Measurements from ENCODE around the gene TGM4. TPM values are rescaled to one million over a fixed set of nuclear protein-coding genes. Genes with fewer than 3 reads are reported as not detected.

The TGM4 gene
- total and polyA plus RNA-seq, 10 of the 15 experiments (the other 5 are each of a cell fraction or from before 2014, with no cell fraction given): not detected

- no peaks in the 10 kb centered on the region for H3K4me1 ChIP-seq (ENCODE audit: control insufficient read depth, insufficient read depth, low read length)
- DNase-seq (ENCODE audit: low read depth, low spot score): no peak
- no peaks in the 10 kb centered on the region for H3K27me3 ChIP-seq (replicated peaks in 1 of 2; ENCODE audit: control insufficient read depth in 2 of 2, insufficient read depth in 2 of 2, low read length in 1 of 2)
- no peaks in the 10 kb centered on the region for H3K79me2 ChIP-seq (ENCODE audit: control insufficient read depth, insufficient read depth, low read length)
- no peak overlapping the region for H3K4me3 ChIP-seq
- in situ Hi-C loops (cut with MboI): no loop called here
- H3K4me2 ChIP-seq (ENCODE audit: control insufficient read depth, insufficient read depth): no peak overlapping the region
- peaks cover 13 to 14% of the 10 kb centered on the region in 2 experiments for H3K36me3 ChIP-seq (ENCODE audit: control insufficient read depth in 2 of 2, insufficient read depth in 2 of 2, low read length in 1 of 2)
- no TSS peak for BruUV-seq (replicated peaks)
- H3K9ac ChIP-seq (ENCODE audit: control insufficient read depth, insufficient read depth, low read length): no peak overlapping the region
- CTCF ChIA-PET: no interaction called here
- 100% methylated on average over 1 of the region's 2 CpGs for WGBS (ENCODE audit: insufficient coverage, insufficient replicate concordance, low lambda C conversion rate, missing lambda C conversion rate)
- H2AFZ ChIP-seq (ENCODE audit: control insufficient read depth, low read depth, low read length): no peak overlapping the region
- no peak overlapping the region for H3K27ac ChIP-seq (ENCODE audit: control insufficient read depth, insufficient read depth)
- no peak for TF ChIP-seq BCL11A (IDR thresholded peaks at IDR 0.05; ENCODE audit: low read depth, low read length)
- POLR2A ChIA-PET: interaction anchor here (0.7 kb wide), 1 partner anchor 76 kb away, joined by 8 read pairs; no protein-coding TSS in a partner anchor
- peaks cover 6% of the 10 kb centered on the region for H3K9me3 ChIP-seq (replicated peaks; ENCODE audit: control insufficient read depth, insufficient read depth, low read length)
- intact Hi-C loops (cut with micrococcal nuclease; ENCODE audit: unreplicated experiment): no loop called here
- RAD21 ChIA-PET (ENCODE audit: unreplicated experiment): no interaction called here
- H4K20me1 ChIP-seq (ENCODE audit: control insufficient read depth, insufficient read depth): no peaks in the 10 kb centered on the region
- ATAC-seq: no peak
- SMC1A ChIA-PET (ENCODE audit: uncharacterized antibody, unreplicated experiment): interaction anchor here (1.0 to 1.2 kb wide), 2 partner anchors 15 to 16 kb away, joined by 3 read pairs; no protein-coding TSS in a partner anchor
- no peak for FAIRE-seq
Observed at GRCh38 chr3:44832965-44833364, 41.4 kb upstream of the TGM4 start.

- Histone ChIP-seq H3K4me3 (no peak overlapping the region), H3K36me3 (ENCODE audit: control insufficient read depth in 2 of 2, insufficient read depth in 2 of 2, low read length in 1 of 2) (peaks cover 14% of the 10 kb centered on the region in 2 experiments), H3K27ac (ENCODE audit: control insufficient read depth, insufficient read depth) (no peak overlapping the region), H3K9ac (ENCODE audit: control insufficient read depth, insufficient read depth, low read length) (no peak overlapping the region), H3K27me3 (replicated peaks in 1 of 2; ENCODE audit: control insufficient read depth in 2 of 2, insufficient read depth in 2 of 2, low read length in 1 of 2) (no peaks in the 10 kb centered on the region), H4K20me1 (ENCODE audit: control insufficient read depth, insufficient read depth) (no peaks in the 10 kb centered on the region), H3K9me3 (replicated peaks; ENCODE audit: control insufficient read depth, insufficient read depth, low read length) (peaks cover 6% of the 10 kb centered on the region), H3K4me2 (ENCODE audit: control insufficient read depth, insufficient read depth) (no peak overlapping the region), H3K79me2 (ENCODE audit: control insufficient read depth, insufficient read depth, low read length) (no peaks in the 10 kb centered on the region), H3K4me1 (ENCODE audit: control insufficient read depth, insufficient read depth, low read length) (no peaks in the 10 kb centered on the region), H2AFZ (ENCODE audit: control insufficient read depth, low read depth, low read length) (no peak overlapping the region)
- RAD21 ChIA-PET (ENCODE audit: unreplicated experiment): no interaction called here
- CTCF ChIA-PET: no interaction called here
- SMC1A ChIA-PET (ENCODE audit: uncharacterized antibody, unreplicated experiment): interaction anchor here (1.0 kb wide), 1 partner anchor 16 kb away, joined by 3 read pairs; no protein-coding TSS in a partner anchor
- no TSS peak for BruUV-seq (replicated peaks)
- 98% methylated on average over 7 of the region's 7 CpGs for WGBS (ENCODE audit: insufficient coverage, insufficient replicate concordance, low lambda C conversion rate, missing lambda C conversion rate)
- POLR2A ChIA-PET: interaction anchor here (0.9 kb wide), 1 partner anchor 12 kb away, joined by 3 read pairs; no protein-coding TSS in a partner anchor
- ATAC-seq: no peak
- DNase-seq (ENCODE audit: low read depth, low spot score): no peak
- FAIRE-seq: no peak
- in situ Hi-C loops (cut with MboI) (no loop called here), intact Hi-C loops (cut with micrococcal nuclease; ENCODE audit: unreplicated experiment) (no loop called here)
- no peak for TF ChIP-seq PRDM15 (CRISPR knock-in tag; IDR thresholded peaks at IDR 0.05)
- no peak for TF ChIP-seq PML (IDR thresholded peaks at IDR 0.05; ENCODE audit: low read length)
- TF ChIP-seq CREM (IDR thresholded peaks at IDR 0.05; ENCODE audit: low read depth): no peak
- TF ChIP-seq BCLAF1 (IDR thresholded peaks at IDR 0.05): no peak
- no peak for TF ChIP-seq MTA3 (IDR thresholded peaks at IDR 0.05; ENCODE audit: borderline replicate concordance, low read length)
- no peak for TF ChIP-seq GATAD2B (conservative IDR thresholded peaks at IDR 0.05; ENCODE audit: low read depth)
Observed at GRCh38 chr3:44833394-44833793, 41.0 kb upstream of the TGM4 start.

All from GM12878 (cell line).